Dermis microvascular lymphatic vessel endothelial cell (primary cell): ENCODE results near the gene GPD1L. TPM values are rescaled to one million over a fixed set of nuclear protein-coding genes. Genes with fewer than 3 reads are reported as not detected.
A peak's percentile ranks its signal among the peaks of the same experiment; 100 is the strongest.
"Not testable (repeated sequence)": the region's sequence is repeated elsewhere in the genome, so short reads cannot be mapped to it uniquely, and the experiment has no call there.

ENCODE experiments used
- DNase-seq, 2 donors: peaks; one replicate each; pipeline versions ENCODE4 v3.0.0 to v3.0.0-alpha.2; 2010; ENCODE audit warnings: low read depth in 2 of 2
- total RNA-seq: library from RNA; depleted of rRNA; stranded (reverse); fragments of >200 nt; gene quantifications from 2 replicates; pipeline ENCODE4 v1.2.1, GENCODE V29; 2014

The GPD1L gene
- total RNA-seq, 1 donor from 2014 or later = 13.9 TPM

DNA sequence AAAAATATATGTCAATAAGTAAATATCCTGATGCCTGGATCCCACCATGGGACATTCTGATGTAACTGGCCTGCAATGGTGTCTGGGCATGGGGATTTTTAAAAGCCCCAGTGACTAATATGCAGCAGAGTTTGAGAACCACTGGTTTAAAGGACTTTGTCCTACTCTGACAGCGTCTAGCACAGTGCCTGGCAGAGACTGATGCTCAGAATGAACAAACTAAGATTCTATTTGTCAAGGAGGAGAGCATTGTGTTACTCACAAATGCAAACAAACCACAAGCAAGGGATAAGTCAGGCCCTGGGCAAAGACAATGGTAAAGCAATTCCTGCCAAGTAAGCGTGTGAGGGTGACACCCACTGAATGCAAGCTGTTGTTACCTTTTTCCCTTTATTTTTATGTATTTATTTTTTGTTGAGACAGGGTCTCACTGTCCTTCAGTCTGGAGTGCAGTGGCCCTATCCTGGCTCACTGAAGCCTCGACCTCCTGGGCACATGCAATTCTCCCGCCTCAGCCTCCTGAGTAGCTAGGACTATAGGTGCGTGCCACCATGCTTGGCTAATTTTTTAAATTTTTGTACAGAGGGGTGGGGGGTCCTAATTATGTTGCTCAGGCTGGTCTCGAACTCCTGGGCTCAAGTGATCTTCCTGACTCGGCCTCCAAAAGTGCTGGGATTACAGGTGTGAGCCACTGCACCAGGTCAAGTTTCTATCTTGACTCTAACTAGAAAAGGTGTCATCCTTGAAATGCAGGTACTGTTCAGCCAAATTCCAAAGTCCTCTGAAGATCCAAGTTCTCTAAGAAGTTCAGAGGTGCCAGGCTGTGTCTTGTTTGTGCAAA is 909 bp upstream of the GPD1L start:
- peak in 1 of 2 donors; percentile 5 for DNase-seq

DNA sequence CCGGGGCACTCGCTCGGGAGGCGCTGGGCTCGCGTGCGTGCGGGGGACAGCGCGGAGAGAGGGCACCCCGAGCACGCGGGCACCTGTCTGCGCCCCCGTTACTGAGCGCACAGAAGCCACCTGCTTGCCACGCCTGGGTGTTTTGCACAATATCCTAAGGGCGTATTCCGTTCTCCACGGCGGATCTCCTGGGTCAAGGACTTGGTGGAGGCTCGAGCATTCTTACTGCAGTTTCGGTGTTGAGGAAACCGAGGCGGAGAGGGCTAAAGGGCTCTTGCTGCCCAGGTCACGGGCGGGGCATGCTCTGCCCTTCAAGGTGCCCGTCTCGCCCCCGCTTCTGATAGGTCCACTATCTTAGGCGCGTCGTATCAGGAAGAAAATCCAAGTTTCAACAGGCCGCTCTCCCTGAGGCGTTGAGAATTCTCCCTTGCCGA is 526 bp downstream of the GPD1L start:
- DNase-seq = peak in 1 of 2 donors; percentile 21

DNA sequence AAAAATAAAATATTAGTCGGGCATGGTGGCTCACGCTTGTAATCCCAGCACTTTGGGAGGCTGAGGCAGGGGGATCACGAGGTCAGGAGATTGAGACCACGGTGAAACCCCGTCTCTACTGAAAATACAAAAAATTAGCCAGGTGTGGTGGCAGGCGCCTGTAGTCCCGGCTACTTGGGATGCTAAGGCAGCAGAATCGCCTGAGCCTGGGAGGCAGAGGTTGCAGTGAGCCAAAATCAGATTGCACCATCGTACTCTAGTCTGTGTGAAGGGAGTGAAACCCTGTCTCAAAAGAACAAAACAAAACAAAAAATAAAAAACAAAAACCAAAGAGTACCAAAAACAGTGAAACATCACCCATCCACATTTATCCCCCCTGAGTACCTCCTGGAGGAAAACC is 1.8 kb downstream of the GPD1L start:
- DNase-seq = not testable (repeated sequence)

DNA sequence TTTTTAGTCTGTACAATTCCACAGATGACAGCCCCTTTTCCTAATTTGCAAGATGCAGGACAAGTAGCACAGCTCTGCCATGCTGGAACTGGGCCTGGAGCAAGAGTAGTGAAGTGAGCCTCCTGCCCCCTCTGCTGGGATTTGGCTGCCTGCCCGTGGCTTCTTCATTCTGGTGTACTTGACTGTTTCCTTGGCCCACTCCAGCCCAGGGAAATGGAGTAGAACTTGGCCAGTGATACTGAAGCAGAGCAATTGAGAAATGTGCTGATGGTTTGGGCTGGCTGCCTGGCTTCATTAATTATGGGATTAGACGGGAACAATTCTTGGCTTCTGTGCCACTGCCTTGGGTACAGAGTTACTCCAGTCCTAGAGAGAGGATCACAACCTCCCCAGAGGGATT is 2.8 kb downstream of the GPD1L start:
- DNase-seq = peak in 1 of 2 donors; percentile 17

DNA sequence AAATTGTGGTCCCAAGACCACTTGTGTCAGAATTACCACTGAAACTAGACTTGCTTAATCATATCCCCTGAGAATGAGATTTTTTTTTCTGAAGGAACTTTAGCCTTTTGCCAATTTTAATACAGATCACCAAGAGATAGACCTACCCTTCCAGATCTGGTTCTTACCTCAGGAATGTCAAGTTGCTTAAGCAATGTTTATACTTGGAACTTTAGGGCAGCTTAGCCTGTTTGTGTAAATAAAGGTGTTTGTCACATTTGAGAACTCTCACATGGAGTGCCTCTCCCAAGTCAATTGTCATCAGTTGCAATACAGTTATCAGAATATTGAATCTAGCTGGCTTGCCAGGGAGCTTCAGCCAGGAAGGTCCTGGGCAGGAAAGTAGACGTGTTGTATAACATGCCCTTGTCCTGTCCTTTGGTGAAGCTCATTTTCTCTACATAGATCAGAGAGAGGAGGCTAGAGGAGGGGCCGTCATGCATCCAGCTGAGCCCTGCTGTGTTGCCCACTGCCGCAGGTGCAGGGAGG is 3.9 kb downstream of the GPD1L start:
- DNase-seq = no peak

DNA sequence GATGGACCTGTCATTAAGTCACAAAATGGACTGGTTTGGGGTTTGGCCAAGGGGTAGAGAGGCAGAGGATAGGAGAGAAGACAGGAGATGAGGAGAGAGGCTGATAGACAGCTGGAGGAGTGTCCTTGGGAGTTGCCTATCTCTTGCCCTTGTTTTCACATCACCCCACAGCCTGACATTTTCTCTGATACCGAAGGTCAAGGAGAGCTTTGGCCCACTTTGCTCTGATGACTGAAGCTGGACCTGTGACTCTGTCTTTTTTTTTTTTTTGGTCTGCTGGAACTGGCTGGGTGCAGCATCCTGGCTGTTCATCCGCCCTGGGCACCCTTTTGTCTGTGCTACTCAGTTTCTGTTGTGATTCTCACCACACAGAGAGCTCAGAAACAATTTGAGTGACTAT is 5.1 kb downstream of the GPD1L start:
- no peak for DNase-seq

DNA sequence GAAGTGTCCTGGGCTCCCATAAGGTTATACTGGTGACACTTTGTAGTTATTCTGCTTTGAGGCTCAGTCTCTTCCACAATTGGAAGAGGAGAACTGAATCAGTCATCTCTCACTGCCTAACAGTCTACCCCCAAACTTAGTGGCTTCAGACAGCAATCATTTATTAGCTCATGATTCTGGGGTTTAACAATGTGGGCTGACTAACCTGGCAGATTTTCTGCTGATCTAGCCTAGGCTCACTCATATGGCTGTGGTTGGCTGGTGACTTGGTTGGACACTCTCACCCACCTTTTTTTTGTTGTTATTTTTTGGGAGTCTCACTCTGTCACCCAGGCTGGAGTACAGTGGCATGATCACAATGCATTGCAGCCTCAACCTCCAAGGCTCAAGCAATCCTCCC is 7.1 kb downstream of the GPD1L start:
- DNase-seq = no peak

DNA sequence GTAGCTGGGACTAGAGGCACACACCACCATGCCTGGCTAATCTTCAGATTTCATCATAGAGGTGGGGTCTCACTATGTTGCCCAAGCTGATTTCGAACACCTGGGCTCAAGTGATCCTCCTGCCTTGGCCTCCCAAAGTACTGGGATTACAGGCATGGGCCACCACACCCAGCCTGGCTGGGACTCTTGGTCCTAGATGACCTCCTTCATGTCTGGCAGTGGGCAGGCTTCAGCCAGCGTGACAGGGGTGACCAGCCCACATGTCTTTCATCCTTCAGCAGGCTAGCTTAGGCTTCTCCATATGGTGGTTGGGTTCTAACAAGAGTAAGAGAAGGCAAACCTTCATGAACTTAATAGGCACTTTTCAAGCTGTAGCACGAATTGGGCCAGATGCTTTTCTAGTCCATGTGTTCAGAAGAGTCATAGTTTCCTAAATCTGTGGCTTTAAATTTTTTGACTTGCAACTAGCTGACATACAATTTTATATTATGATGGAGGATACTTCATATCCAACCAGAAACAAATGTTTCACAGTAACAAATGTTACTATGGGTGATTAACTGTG is 7.6 kb downstream of the GPD1L start:
- no peak for DNase-seq

DNA sequence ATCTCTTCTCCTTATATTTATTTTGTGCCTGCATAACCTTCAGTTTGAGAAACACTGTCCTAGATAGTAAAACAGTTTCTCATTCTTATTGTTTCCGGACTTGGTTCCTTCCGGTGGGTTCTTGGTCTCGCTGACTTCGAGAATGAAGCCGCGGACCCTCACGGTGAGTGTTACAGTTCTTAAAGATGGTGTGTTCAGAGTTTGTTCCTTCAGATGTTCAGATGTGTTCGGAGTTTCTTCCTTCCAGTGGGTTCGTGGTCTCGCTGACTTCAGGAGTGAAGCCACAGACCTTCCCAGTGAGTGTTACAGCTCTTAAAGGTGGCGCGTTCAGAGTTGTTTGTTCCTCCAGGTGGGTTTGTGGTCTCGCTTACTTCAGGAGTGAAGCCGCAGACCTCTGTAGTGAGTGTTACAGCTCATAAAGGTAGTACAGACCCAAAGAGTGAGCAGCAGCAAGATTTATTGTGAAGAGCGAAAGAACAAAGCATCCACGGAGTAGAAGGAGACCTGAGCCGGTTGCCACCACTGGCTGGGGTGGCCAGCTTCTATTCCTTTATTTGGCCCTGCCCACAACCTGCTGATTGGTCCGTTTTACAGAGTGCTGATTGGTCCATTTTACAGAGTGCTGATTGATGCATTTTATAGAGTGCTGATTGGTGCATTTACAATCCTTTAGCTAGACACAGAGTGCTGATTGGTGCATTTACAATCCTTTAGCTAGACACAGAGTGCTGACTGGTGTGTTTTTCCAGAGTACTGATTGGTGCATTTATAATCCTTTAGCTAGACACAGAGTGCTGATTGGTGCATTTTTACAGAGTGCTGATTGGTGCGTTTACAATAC is 8.3 kb downstream of the GPD1L start:
- DNase-seq = not testable (repeated sequence)

DNA sequence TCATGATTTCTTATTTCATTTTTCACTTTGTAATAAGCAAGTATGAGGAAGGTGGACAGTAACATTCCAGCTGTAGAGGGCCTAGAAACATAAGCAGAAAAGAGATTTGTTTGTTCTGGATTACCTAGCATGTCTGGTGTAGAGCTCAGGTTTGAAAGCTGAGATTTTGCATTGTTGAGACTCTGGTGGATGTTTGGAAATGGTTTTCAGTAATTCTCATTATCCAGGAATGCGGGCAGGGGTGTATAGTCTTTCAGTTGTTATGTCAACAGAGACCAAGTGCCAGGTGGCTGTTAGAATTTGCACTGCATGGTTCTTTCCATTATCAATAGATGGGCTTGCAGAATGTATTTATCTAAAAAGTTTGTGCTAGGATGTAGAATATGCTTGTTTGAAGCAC is 10.9 kb downstream of the GPD1L start:
- DNase-seq = no peak

DNA sequence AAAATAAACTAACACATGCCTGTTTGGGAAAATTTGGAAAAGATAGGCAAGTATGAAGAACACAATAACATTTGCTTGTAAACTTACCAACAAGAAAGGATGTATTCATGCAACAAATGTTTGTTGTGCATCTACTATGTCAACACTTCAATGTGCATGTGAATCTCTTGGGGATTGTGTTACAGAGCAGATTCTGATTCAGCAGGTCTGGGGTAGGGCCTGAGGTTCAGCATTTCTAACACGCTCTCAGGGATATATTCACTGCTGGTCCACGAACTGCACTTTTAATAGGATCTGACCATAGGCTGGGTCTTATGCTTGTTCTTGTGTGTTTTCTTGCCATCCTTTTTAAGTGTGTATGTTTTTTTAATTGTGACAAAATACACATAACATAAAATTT is 11.8 kb downstream of the GPD1L start:
- no peak for DNase-seq

DNA sequence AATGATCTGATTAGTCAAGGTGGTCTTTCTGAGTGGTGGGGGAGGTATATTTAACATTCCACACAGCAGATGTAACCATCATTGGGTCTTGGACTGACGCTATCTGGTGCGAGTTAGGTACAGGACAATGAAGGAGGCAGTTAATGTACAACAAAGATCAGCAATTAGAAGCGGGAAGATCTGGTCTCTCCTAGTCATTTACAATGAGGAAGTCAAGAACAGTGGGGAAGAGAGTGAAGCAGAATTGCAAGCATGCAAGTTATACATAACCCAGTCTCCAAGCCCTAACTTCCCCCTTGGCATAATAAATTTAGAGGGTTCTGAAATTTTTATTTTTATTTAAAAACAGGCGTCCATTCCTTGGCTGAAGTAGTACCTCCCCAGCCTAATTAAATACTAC is 14.1 kb downstream of the GPD1L start:
- no peak for DNase-seq

DNA sequence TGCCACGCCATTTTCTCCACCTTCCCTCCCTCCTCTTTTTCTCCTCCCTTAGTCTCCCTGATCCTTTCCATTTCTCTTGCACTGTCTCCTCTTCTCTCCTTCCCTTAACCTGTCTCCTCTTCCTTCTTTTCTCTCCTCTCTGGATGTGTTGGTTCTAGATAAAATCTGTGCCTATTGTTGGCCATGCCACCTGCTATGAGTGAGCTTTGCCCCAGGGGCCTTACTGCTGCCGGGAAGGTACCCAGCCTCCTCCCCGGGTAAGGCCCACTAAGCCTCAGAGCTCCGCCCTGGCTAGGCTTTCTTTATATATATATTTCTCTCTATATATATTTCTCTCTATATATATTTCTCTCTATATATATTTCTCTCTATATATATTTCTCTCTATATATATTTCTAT is 14.7 kb downstream of the GPD1L start:
- no peak for DNase-seq

DNA sequence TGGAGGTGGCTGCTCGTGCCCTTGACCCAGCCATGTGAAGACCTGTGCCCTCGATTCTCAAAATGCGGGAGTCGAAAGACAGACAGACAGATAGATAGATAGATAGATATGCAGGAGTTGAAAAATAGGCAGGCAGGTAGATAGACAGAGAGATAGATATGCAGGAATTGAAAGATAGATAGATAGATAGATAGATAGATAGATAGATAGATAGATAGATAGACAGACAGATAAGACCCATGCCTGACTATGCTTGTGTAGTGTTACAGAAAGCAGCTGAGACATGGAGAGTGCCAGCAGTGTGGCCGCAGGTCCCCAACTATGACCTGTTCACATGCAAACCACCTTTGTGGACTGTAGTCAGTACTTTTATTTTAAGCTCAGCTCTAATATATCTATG is 17.2 kb downstream of the GPD1L start:
- DNase-seq = no peak

DNA sequence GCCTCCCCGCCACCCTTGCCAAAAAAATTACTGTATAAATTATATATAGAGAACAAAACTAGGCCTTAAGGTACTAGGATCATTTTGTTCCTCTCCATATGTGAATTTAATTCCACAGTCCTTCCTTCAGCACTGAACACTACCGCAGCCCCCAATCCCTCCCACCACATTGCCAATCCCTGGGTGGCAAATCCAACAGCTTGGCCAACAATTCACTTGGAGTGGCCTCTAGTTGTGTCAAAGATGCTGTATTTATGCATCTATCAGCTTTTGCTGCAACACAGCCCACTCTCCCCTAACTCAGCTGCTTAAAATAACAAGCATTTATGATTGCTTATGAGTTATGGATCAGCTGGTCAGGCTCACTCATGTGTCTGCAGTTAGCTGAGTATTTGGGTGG is 18.6 kb downstream of the GPD1L start:
- DNase-seq = no peak

DNA sequence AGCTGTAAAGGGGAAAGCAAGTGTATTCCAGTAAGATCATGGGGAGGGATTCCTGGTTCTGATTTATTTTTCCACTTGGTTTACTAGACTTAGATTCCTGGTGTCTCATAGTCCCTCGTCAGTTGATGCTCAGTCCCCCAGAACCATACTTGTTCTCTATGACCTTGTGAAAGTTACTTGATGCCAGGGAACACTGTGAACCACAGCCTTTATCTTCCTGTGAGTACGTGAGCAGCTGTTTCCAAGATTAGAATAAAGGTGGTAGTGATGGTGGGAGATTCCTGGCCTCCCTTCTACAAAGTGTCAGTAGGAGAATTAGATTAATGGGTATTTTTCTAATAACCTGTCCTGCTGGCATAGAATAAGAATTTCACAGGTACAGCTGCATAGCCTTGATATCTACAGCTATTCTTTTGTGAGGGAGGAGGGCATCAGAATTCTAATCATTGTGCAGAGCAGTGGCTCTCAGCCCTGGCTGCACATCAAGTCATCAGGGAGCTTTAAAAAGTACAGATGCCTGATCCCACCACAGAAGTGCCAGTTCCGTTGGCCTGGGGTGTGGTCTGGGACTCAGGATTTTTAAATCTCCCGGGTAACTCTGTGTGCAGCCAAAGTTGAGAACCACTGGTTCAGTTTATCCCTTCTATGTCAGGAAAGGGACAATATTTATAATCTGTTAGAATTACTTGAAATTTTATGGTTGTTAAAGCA is 20.0 kb downstream of the GPD1L start:
- DNase-seq = no peak

DNA sequence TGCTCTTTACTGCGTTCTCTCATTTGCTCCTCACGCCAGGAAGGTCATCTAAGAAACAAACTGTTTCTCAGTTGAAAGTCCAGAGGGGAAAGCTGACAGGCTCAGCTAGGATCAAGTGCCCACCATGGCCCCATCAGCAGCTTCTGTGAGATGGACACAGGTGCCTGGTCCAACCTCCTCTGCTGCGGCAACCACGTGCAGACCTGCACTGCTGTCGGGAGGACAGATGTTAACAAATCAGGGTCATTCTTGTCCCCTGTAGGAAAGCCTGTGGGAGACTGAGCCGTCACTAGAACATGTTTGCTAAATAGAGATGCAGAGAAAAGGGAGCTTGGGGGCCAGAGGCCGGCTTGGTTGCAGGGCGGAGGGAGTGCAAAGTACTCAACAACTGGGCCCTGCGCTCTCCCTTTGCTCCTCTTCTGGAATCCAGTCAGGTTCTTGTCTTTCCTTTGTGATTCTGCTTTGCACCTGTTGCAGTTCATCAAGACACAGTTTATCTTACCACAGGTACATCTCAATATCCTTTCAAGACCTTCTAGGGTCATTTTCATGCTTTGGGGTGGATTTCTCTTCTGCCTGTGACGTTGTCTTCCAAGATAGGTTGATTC is 20.9 kb downstream of the GPD1L start:
- DNase-seq = no peak

DNA sequence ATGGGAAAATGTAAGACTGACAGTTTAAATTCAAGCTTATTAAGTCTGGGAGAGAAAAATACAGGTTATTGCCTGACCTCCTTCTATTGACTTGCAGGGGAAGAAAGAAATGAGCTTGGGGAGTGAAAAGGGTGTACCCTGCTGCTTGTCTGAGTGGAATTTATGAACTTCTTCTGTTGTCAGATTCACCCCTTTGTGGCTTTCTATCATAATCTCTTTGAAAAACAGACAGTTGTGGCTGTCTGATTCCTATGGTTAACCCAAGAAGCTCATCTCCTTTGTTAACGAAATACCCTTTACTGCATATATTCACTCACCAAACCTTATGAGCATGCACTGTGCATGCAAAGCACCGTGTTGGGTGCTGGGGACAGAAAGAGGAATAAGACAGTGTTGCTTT is 22.5 kb downstream of the GPD1L start:
- DNase-seq = no peak

DNA sequence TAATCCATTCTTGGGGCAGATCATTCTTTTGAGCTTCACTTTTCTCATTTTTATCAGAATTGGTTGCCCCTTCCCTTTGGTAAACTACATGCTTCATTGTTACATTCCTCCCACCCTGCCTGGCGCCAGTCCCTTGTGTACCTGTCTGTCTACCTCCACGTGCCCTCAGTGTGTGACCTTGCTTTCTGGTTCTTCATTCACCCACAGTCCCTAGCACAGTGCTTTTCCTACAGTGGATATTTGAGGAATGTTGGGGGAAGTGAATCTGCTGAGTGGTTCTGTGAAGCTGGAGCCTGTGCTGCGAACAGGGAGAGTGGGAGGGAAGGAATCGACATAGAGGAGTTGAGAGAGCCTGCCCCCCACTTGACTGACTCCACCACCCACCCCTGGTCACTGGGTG is 23.4 kb downstream of the GPD1L start:
- DNase-seq = no peak

DNA sequence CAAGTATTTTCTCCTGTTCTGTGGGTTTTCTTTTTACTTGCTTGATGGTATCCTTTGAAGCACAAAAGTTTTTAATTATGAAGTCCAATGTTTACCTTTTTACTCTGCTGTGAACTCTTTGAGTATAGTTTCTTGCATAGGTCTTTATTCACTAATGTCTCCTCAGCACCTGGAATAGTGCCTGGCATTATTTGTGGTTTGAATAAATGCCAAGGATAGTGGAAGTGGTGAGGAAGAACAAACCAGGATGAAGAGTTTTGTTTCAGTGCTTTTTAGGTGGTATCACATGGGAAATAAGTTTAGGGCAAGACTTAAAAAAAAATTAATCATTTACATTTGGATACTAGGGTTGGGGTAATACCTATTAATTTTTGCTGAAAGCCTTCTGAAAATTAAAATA is 25.7 kb downstream of the GPD1L start:
- DNase-seq = no peak

DNA sequence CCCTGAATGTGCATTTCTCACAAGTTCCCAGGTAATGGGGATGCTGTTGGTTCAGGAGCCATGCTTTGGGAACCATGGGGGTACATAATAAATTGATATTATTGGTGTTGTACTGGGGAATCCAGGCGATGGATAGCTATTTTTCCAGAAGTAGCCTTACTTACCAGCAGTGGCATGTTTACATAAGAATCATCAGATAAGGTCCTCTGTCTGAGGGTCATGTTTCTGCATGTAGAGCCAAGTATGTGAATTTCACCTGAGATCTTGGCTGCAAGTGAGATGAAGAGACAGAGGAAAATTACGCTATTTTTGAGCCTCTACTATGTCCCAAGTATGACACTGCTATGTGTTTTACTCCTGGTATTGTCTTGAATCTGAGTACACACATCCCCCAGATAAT is 26.3 kb downstream of the GPD1L start:
- DNase-seq = no peak
